Measurements from ENCODE around the gene UGGT2. TPM values are rescaled to one million over a fixed set of nuclear protein-coding genes. Genes with fewer than 3 reads are reported as not detected.
A peak's percentile ranks its signal among the peaks of the same experiment; 100 is the strongest.

The UGGT2 gene
- total and polyA plus RNA-seq, 9 of the 15 experiments (the other 6 are each of a cell fraction or from before 2014, with no cell fraction given) = 3.5 to 24.5 (median 18.3) TPM

GRCh38 chr13:95756072-95756471 is 297.1 kb downstream of the UGGT2 start (continued):
- TF ChIP-seq RREB1 (CRISPR knock-in tag; IDR thresholded peaks at IDR 0.05) (no peak), RBM22 (IDR thresholded peaks at IDR 0.05; ENCODE audit: low read depth, low read length, poor library complexity, severe bottlenecking) (no peak), POLR2B (IDR thresholded peaks at IDR 0.05; ENCODE audit: low read depth, partially characterized antibody) (no peak), MXD1 (CRISPR knock-in tag; IDR thresholded peaks at IDR 0.05; ENCODE audit: borderline replicate concordance, poor library complexity, severe bottlenecking) (no peak), RNF219 (CRISPR knock-in tag; IDR thresholded peaks at IDR 0.05) (no peak), ZFP1 (CRISPR knock-in tag; IDR thresholded peaks at IDR 0.05) (no peak), CREB5 (CRISPR knock-in tag; IDR thresholded peaks at IDR 0.05) (no peak), HLTF (IDR thresholded peaks at IDR 0.05) (no peak), DMBX1 (CRISPR knock-in tag; IDR thresholded peaks at IDR 0.05; ENCODE audit: borderline replicate concordance) (peak; percentile 53; the same call in 1 of the 2 replicates), NR4A1 (CRISPR knock-in tag; IDR thresholded peaks at IDR 0.05) (no peak), NR4A1 (tag; IDR thresholded peaks at IDR 0.05) (0 out of 2 replicates have a peak, but pooled peaks have one; percentile 25), PTBP1 (IDR thresholded peaks at IDR 0.05; ENCODE audit: low read depth, low read length) (no peak), CBX1 (IDR thresholded peaks at IDR 0.05; ENCODE audit: low read depth) (no peak), CHAMP1 (IDR thresholded peaks at IDR 0.05) (no peak), IRF1 (CRISPR knock-in tag; IDR thresholded peaks at IDR 0.05; ENCODE audit: borderline replicate concordance) (no peak)
